Measurements from ENCODE around the gene LRP1B.
"Not testable (repeated sequence)": the region's sequence is repeated elsewhere in the genome, so short reads cannot be mapped to it uniquely, and the experiment has no call there.

LRP1B gene

GRCh38 chr2:142104134-142104758 lies 26.6 kb downstream of the LRP1B start:
- Histone ChIP-seq H3K27ac (ENCODE audit: low read depth, low read length) (no peak overlapping the region), H3K4me1 (ENCODE audit: insufficient read depth, low read length) (peaks cover 7% of the 10 kb centered on the region; the same call in 1 of the 2 replicates), H3K9me3 (ENCODE audit: insufficient read depth, low read depth, low read length) (no peaks in the 10 kb centered on the region), H3K36me3 (ENCODE audit: insufficient read depth, low read length) (no peaks in the 10 kb centered on the region), H3K27me3 (ENCODE audit: insufficient read depth, low read length) (no peaks in the 10 kb centered on the region), H3K4me3 (ENCODE audit: low read length) (no peak overlapping the region), H3K9ac (ENCODE audit: low read depth, low read length) (no peak overlapping the region)
- 100% methylated on average over 1 of the region's 2 CpGs for WGBS

GRCh38 chr2:142100970-142101369 lies 29.8 kb downstream of the LRP1B start:
- Histone ChIP-seq H3K4me3 (ENCODE audit: low read length) (no peak overlapping the region), H3K9ac (ENCODE audit: low read depth, low read length) (no peak overlapping the region), H3K36me3 (ENCODE audit: insufficient read depth, low read length) (no peaks in the 10 kb centered on the region), H3K4me1 (ENCODE audit: insufficient read depth, low read length) (peaks cover 7% of the 10 kb centered on the region; the same call in 1 of the 2 replicates), H3K9me3 (ENCODE audit: insufficient read depth, low read depth, low read length) (no peaks in the 10 kb centered on the region), H3K27me3 (ENCODE audit: insufficient read depth, low read length) (no peaks in the 10 kb centered on the region), H3K27ac (ENCODE audit: low read depth, low read length) (no peak overlapping the region)
- WGBS, result 100% methylated on average over 1 of the region's 1 CpG

GRCh38 chr2:142100139-142100873 lies 30.5 kb downstream of the LRP1B start:
- Histone ChIP-seq H3K27me3 (ENCODE audit: insufficient read depth, low read length) (no peaks in the 10 kb centered on the region), H3K9me3 (ENCODE audit: insufficient read depth, low read depth, low read length) (no peaks in the 10 kb centered on the region), H3K9ac (ENCODE audit: low read depth, low read length) (no peak overlapping the region), H3K4me1 (ENCODE audit: insufficient read depth, low read length) (peaks cover 7% of the 10 kb centered on the region; the same call in 1 of the 2 replicates), H3K36me3 (ENCODE audit: insufficient read depth, low read length) (no peaks in the 10 kb centered on the region), H3K27ac (ENCODE audit: low read depth, low read length) (no peak overlapping the region), H3K4me3 (ENCODE audit: low read length) (no peak overlapping the region)
- 90% methylated on average over 4 of the region's 4 CpGs for WGBS

GRCh38 chr2:142097711-142098110 lies 33.1 kb downstream of the LRP1B start:
- H3K9ac ChIP-seq (ENCODE audit: low read depth, low read length), result no peak overlapping the region
- H3K4me1 ChIP-seq (ENCODE audit: insufficient read depth, low read length), result peaks cover 7% of the 10 kb centered on the region; the same call in 1 of the 2 replicates
- H3K36me3 ChIP-seq (ENCODE audit: insufficient read depth, low read length), result no peaks in the 10 kb centered on the region
- 100% methylated on average over 2 of the region's 3 CpGs for WGBS
- no peaks in the 10 kb centered on the region for H3K27me3 ChIP-seq (ENCODE audit: insufficient read depth, low read length)
- H3K27ac ChIP-seq (ENCODE audit: low read depth, low read length), result no peak overlapping the region
- no peaks in the 10 kb centered on the region for H3K9me3 ChIP-seq (ENCODE audit: insufficient read depth, low read depth, low read length)
- no peak overlapping the region for H3K4me3 ChIP-seq (ENCODE audit: low read length)

- no peaks in the 10 kb centered on the region for H3K36me3 ChIP-seq (ENCODE audit: insufficient read depth, low read length)
- H3K9me3 ChIP-seq (ENCODE audit: insufficient read depth, low read depth, low read length), result no peaks in the 10 kb centered on the region
- H3K4me1 ChIP-seq (ENCODE audit: insufficient read depth, low read length), result peaks cover 7% of the 10 kb centered on the region; the same call in 1 of the 2 replicates
- WGBS, result 97% methylated on average over 2 of the region's 2 CpGs
- no peaks in the 10 kb centered on the region for H3K27me3 ChIP-seq (ENCODE audit: insufficient read depth, low read length)
- no peak overlapping the region for H3K9ac ChIP-seq (ENCODE audit: low read depth, low read length)
- H3K27ac ChIP-seq (ENCODE audit: low read depth, low read length), result no peak overlapping the region
- H3K4me3 ChIP-seq (ENCODE audit: low read length), result no peak overlapping the region
These were observed 35.2 kb downstream of the LRP1B start for GRCh38 chr2:142095647-142096046.

GRCh38 chr2:142094233-142094632 lies 36.6 kb downstream of the LRP1B start:
- no peak overlapping the region for H3K27ac ChIP-seq (ENCODE audit: low read depth, low read length)
- WGBS, result 98% methylated on average over 2 of the region's 2 CpGs
- H3K27me3 ChIP-seq (ENCODE audit: insufficient read depth, low read length), result no peaks in the 10 kb centered on the region
- H3K36me3 ChIP-seq (ENCODE audit: insufficient read depth, low read length), result no peaks in the 10 kb centered on the region
- no peak overlapping the region for H3K9ac ChIP-seq (ENCODE audit: low read depth, low read length)
- no peaks in the 10 kb centered on the region for H3K4me1 ChIP-seq (ENCODE audit: insufficient read depth, low read length)
- H3K4me3 ChIP-seq (ENCODE audit: low read length), result no peak overlapping the region
- H3K9me3 ChIP-seq (ENCODE audit: insufficient read depth, low read depth, low read length), result no peaks in the 10 kb centered on the region

- WGBS, result 100% methylated on average over 1 of the region's 2 CpGs
- Histone ChIP-seq H3K4me1 (ENCODE audit: insufficient read depth, low read length) (no peaks in the 10 kb centered on the region), H3K4me3 (ENCODE audit: low read length) (no peak overlapping the region), H3K9ac (ENCODE audit: low read depth, low read length) (no peak overlapping the region), H3K27ac (ENCODE audit: low read depth, low read length) (no peak overlapping the region), H3K36me3 (ENCODE audit: insufficient read depth, low read length) (no peaks in the 10 kb centered on the region), H3K9me3 (ENCODE audit: insufficient read depth, low read depth, low read length) (no peaks in the 10 kb centered on the region), H3K27me3 (ENCODE audit: insufficient read depth, low read length) (no peaks in the 10 kb centered on the region)
These were observed 42.7 kb downstream of the LRP1B start for GRCh38 chr2:142088058-142088568.

- H3K4me3 ChIP-seq (ENCODE audit: low read length); H3K9me3 ChIP-seq (ENCODE audit: insufficient read depth, low read depth, low read length); H3K27me3 ChIP-seq (ENCODE audit: insufficient read depth, low read length); H3K36me3 ChIP-seq (ENCODE audit: insufficient read depth, low read length); H3K4me1 ChIP-seq (ENCODE audit: insufficient read depth, low read length); H3K27ac ChIP-seq (ENCODE audit: low read depth, low read length); H3K9ac ChIP-seq (ENCODE audit: low read depth, low read length): not testable (repeated sequence)
- WGBS, result no CpG with 5 or more reads among the region's 2 CpGs
These were observed 43.2 kb downstream of the LRP1B start for GRCh38 chr2:142087585-142087984.

- Histone ChIP-seq H3K4me1 (ENCODE audit: insufficient read depth, low read length) (no peaks in the 10 kb centered on the region), H3K9me3 (ENCODE audit: insufficient read depth, low read depth, low read length) (no peaks in the 10 kb centered on the region), H3K27ac (ENCODE audit: low read depth, low read length) (no peak overlapping the region), H3K36me3 (ENCODE audit: insufficient read depth, low read length) (no peaks in the 10 kb centered on the region), H3K9ac (ENCODE audit: low read depth, low read length) (no peak overlapping the region), H3K27me3 (ENCODE audit: insufficient read depth, low read length) (no peaks in the 10 kb centered on the region), H3K4me3 (ENCODE audit: low read length) (no peak overlapping the region)
- WGBS, result 73% methylated on average over 3 of the region's 3 CpGs
These were observed 48.4 kb downstream of the LRP1B start for GRCh38 chr2:142082368-142082767.

- H3K27ac ChIP-seq (ENCODE audit: low read depth, low read length), result no peak overlapping the region
- 100% methylated on average over 2 of the region's 2 CpGs for WGBS
- no peaks in the 10 kb centered on the region for H3K27me3 ChIP-seq (ENCODE audit: insufficient read depth, low read length)
- no peaks in the 10 kb centered on the region for H3K4me1 ChIP-seq (ENCODE audit: insufficient read depth, low read length)
- H3K36me3 ChIP-seq (ENCODE audit: insufficient read depth, low read length), result no peaks in the 10 kb centered on the region
- no peak overlapping the region for H3K4me3 ChIP-seq (ENCODE audit: low read length)
- H3K9me3 ChIP-seq (ENCODE audit: insufficient read depth, low read depth, low read length), result no peaks in the 10 kb centered on the region
- no peak overlapping the region for H3K9ac ChIP-seq (ENCODE audit: low read depth, low read length)
These were observed 54.5 kb downstream of the LRP1B start for GRCh38 chr2:142076317-142076716.

GRCh38 chr2:142075826-142076225 lies 55.0 kb downstream of the LRP1B start:
- Histone ChIP-seq H3K4me3 (ENCODE audit: low read length) (no peak overlapping the region), H3K27ac (ENCODE audit: low read depth, low read length) (no peak overlapping the region), H3K9ac (ENCODE audit: low read depth, low read length) (no peak overlapping the region), H3K27me3 (ENCODE audit: insufficient read depth, low read length) (no peaks in the 10 kb centered on the region), H3K36me3 (ENCODE audit: insufficient read depth, low read length) (no peaks in the 10 kb centered on the region), H3K4me1 (ENCODE audit: insufficient read depth, low read length) (no peaks in the 10 kb centered on the region), H3K9me3 (ENCODE audit: insufficient read depth, low read depth, low read length) (no peaks in the 10 kb centered on the region)
- 86% methylated on average over 2 of the region's 2 CpGs for WGBS

Measured in HUES64 (cell line).